Endothelial cell (in vitro differentiated cells): ENCODE data around the gene SFMBT2. TPM values are rescaled to one million over a fixed set of nuclear protein-coding genes. Genes with fewer than 3 reads are reported as not detected.
"Not testable (repeated sequence)": the region's sequence is repeated elsewhere in the genome, so short reads cannot be mapped to it uniquely, and the experiment has no call there.

ENCODE experiments used
- DNase-seq: peaks from one replicate; pipeline ENCODE4 v3.0.0; 2021; ENCODE audit warnings: low spot score
- H3K27ac Mint-ChIP-seq: one replicate; pipeline ENCODE4 v1.8.0; 2021; ENCODE audit warnings: mixed read lengths, inconsistent platforms; ENCODE audit not compliant: unreplicated experiment
- H3K27me3 Mint-ChIP-seq: one replicate; pipeline ENCODE4 v1.8.0; 2021; ENCODE audit warnings: mild to moderate bottlenecking, moderate library complexity, mixed read lengths, inconsistent platforms; ENCODE audit not compliant: unreplicated experiment
- H3K36me3 Mint-ChIP-seq: one replicate; pipeline ENCODE4 v1.8.0; 2021; ENCODE audit warnings: mild to moderate bottlenecking, low read depth, mixed read lengths, inconsistent platforms; ENCODE audit not compliant: unreplicated experiment
- H3K4me1 Mint-ChIP-seq: one replicate; pipeline ENCODE4 v1.8.0; 2021; ENCODE audit warnings: mild to moderate bottlenecking, mixed read lengths, inconsistent platforms; ENCODE audit not compliant: unreplicated experiment
- H3K4me3 Mint-ChIP-seq: one replicate; pipeline ENCODE4 v1.8.0; 2021; ENCODE audit warnings: mild to moderate bottlenecking, mixed read lengths, inconsistent platforms; ENCODE audit not compliant: unreplicated experiment
- H3K9me3 Mint-ChIP-seq: one replicate; pipeline ENCODE4 v1.8.0; 2021; ENCODE audit warnings: mixed read lengths, inconsistent platforms; ENCODE audit not compliant: unreplicated experiment
- CTCF ChIP-seq: fragments of 200-600 bp; sonication (generic); IDR thresholded peaks from one replicate; pipeline ENCODE4 v1.5.0; 2021; ENCODE audit warnings: antibody characterized with exemption; ENCODE audit not compliant: unreplicated experiment
- total RNA-seq: library from RNA; stranded (reverse); fragmentation: NEBNext Ultra II Directional; extraction: Animal tissue kit (Norgen Biotek cat#: 25700); gene quantifications from one replicate; pipeline ENCODE4 v1.2.1, GENCODE V29; 2021; ENCODE audit not compliant: unreplicated experiment

The SFMBT2 gene
- total RNA-seq, 1 donor from 2014 or later, result 16.0 TPM

- Mint-ChIP-seq H3K9me3 (no peaks in the 10 kb centered on the region), H3K27me3 (no peaks in the 10 kb centered on the region)
- no peak for TF ChIP-seq CTCF
Measured at GRCh38 chr10:7389346-7389745, 21.5 kb downstream of the SFMBT2 start.

GRCh38 chr10:7388602-7389001, 22.2 kb downstream of the SFMBT2 start:
- H3K36me3 Mint-ChIP-seq, result no peaks in the 10 kb centered on the region
- H3K9me3 Mint-ChIP-seq, result no peaks in the 10 kb centered on the region
- no peaks in the 10 kb centered on the region for H3K27me3 Mint-ChIP-seq
- peaks cover 19% of the 10 kb centered on the region for H3K4me1 Mint-ChIP-seq
- no peak overlapping the region for H3K27ac Mint-ChIP-seq
- H3K4me3 Mint-ChIP-seq, result no peak overlapping the region
- DNase-seq, result no peak
- TF ChIP-seq CTCF, result no peak

More at GRCh38 chr10:7389346-7389745, 21.5 kb downstream of the SFMBT2 start:
- no peak for DNase-seq
- Mint-ChIP-seq H3K36me3 (no peaks in the 10 kb centered on the region), H3K4me3 (no peak overlapping the region), H3K4me1 (peaks cover 19% of the 10 kb centered on the region), H3K27ac (no peak overlapping the region)

- H3K9me3 Mint-ChIP-seq, DNase-seq, H3K4me3 Mint-ChIP-seq, H3K27me3 Mint-ChIP-seq, H3K36me3 Mint-ChIP-seq, H3K27ac Mint-ChIP-seq: not testable (repeated sequence)
- H3K4me1 Mint-ChIP-seq, result peaks cover 19% of the 10 kb centered on the region
Measured at GRCh38 chr10:7388149-7388548, 22.7 kb downstream of the SFMBT2 start.

- Mint-ChIP-seq H3K4me3 (no peak overlapping the region), H3K9me3 (no peaks in the 10 kb centered on the region), H3K4me1 (peaks cover 25% of the 10 kb centered on the region), H3K27ac (no peak overlapping the region), H3K36me3 (peaks cover 11% of the 10 kb centered on the region), H3K27me3 (peaks cover 3% of the 10 kb centered on the region)
- no peak for TF ChIP-seq CTCF
- no peak for DNase-seq
Measured at GRCh38 chr10:7385114-7385513, 25.7 kb downstream of the SFMBT2 start.

GRCh38 chr10:7383442-7383841, 27.4 kb downstream of the SFMBT2 start:
- TF ChIP-seq CTCF, result no peak
- Mint-ChIP-seq H3K36me3 (peaks cover 16% of the 10 kb centered on the region), H3K27me3 (peaks cover 3% of the 10 kb centered on the region), H3K4me3 (no peak overlapping the region), H3K27ac (no peak overlapping the region), H3K4me1 (peaks cover 15% of the 10 kb centered on the region), H3K9me3 (no peaks in the 10 kb centered on the region)
- no peak for DNase-seq
